BE2C (cell line): Measurements from ENCODE around the gene BSCL2.

Source experiments
- DNase-seq: peaks from one replicate; pipeline ENCODE4 v3.0.0-alpha.2; 2020
- H3K27me3 ChIP-seq: fragments of 250-450 bp; sonication (Bioruptor Pico); 2 replicates; pipeline ENCODE4 v1.5.1; 2020; ENCODE audit warnings: mild to moderate bottlenecking
- H3K36me3 ChIP-seq: fragments of 250-450 bp; sonication (Bioruptor Pico); 2 replicates; pipeline ENCODE4 v1.5.1; 2020; ENCODE audit warnings: mild to moderate bottlenecking
- H3K4me1 ChIP-seq: fragments of 250-450 bp; sonication (Bioruptor Pico); 2 replicates; pipeline ENCODE4 v1.5.1; 2020
- H3K4me3 ChIP-seq: 2 replicates; pipeline ENCODE4 v1.5.1; 2011; ENCODE audit warnings: low read depth, low read length
- H3K9me3 ChIP-seq: fragments of 250-450 bp; sonication (Bioruptor Pico); 2 replicates; pipeline ENCODE4 v1.5.1; 2020
- TF ChIP-seq, protein P1 (sequence below): IDR thresholded peaks from 2 replicates; pipeline ENCODE4 v1.5.1; 2012; ENCODE audit warnings: mild to moderate bottlenecking, low read depth, low read length

Gene BSCL2

DNA sequence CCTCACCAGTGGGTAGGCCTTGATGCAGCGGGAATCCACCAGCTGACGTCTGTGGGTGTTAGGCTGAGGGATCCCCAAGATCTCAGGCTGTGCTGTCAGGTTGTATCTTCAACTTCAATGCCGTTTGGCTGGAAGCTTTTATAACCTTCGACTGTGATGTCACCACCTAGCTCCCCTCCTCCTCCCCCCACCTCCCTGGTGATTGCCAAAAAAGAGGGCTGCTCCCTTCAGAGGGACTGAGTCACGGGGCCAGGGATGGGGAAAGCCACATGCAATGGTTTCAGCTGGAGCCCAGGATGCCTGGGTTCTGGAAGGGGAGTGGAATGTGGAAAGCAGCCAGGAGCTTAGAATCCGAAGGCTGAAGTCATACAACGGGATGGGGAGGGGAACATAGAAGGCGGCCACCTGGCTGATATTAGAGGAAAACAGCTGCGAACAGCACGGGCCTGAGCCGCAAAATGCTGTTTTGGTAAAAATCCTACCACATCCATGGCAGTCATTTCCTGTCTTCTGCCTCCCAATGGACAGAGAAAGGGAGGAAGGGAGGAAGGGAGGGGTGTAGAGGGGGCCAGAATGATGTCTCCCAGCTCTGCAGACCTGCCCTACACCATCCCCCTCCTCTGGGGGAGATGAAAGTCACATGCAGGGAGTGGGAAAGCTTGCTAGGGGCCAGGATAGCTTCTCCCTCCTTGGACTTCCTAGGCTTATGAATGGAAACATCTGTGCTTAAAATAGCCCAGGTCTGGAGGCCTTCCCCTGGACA lies 17.6 kb downstream of the BSCL2 start, which contains the start of gene LRRN4CL:
Gene LRRN4CL (minus strand): TSS at position 110 of the 763 bp plus-strand sequence. CDS start 1,022 bp downstream, outside the sequence.
- no peak for DNase-seq
- TF ChIP-seq, protein P1, sequence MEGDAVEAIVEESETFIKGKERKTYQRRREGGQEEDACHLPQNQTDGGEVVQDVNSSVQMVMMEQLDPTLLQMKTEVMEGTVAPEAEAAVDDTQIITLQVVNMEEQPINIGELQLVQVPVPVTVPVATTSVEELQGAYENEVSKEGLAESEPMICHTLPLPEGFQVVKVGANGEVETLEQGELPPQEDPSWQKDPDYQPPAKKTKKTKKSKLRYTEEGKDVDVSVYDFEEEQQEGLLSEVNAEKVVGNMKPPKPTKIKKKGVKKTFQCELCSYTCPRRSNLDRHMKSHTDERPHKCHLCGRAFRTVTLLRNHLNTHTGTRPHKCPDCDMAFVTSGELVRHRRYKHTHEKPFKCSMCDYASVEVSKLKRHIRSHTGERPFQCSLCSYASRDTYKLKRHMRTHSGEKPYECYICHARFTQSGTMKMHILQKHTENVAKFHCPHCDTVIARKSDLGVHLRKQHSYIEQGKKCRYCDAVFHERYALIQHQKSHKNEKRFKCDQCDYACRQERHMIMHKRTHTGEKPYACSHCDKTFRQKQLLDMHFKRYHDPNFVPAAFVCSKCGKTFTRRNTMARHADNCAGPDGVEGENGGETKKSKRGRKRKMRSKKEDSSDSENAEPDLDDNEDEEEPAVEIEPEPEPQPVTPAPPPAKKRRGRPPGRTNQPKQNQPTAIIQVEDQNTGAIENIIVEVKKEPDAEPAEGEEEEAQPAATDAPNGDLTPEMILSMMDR, result no peak
- Histone ChIP-seq H3K36me3 (no peaks in the 10 kb centered on the region; the same call in none of the 2 replicates), H3K4me3 (no peak within 1 kb of the TSS), H3K9me3 (no peaks in the 10 kb centered on the region), H3K4me1 (no peaks in the 10 kb centered on the region), H3K27me3 (no peaks in the 10 kb centered on the region)

DNA sequence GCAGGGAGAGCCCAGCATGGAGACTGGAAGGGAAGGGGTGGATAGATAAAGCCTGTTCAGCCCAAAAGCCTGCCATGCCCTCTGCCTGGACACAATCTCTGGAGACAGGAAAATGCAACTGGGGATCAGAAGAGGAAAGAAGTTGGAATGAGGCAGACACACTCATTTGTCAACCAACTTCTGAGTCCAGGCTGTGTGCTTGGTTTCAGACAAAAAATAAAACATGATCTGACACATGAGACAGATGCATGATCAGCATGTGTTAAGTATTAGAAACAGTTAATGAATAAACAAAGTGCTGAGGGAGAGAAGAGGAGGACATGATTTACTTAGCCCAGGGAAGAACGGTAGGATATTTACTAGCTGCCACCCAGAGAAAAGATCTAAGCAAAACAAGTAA lies 18.7 kb downstream of the BSCL2 start:
- Histone ChIP-seq H3K9me3 (no peaks in the 10 kb centered on the region), H3K36me3 (no peaks in the 10 kb centered on the region; the same call in none of the 2 replicates), H3K4me1 (no peaks in the 10 kb centered on the region), H3K27me3 (no peaks in the 10 kb centered on the region), H3K4me3 (no peak overlapping the region)
- TF ChIP-seq, protein P1, result no peak
- no peak for DNase-seq

DNA sequence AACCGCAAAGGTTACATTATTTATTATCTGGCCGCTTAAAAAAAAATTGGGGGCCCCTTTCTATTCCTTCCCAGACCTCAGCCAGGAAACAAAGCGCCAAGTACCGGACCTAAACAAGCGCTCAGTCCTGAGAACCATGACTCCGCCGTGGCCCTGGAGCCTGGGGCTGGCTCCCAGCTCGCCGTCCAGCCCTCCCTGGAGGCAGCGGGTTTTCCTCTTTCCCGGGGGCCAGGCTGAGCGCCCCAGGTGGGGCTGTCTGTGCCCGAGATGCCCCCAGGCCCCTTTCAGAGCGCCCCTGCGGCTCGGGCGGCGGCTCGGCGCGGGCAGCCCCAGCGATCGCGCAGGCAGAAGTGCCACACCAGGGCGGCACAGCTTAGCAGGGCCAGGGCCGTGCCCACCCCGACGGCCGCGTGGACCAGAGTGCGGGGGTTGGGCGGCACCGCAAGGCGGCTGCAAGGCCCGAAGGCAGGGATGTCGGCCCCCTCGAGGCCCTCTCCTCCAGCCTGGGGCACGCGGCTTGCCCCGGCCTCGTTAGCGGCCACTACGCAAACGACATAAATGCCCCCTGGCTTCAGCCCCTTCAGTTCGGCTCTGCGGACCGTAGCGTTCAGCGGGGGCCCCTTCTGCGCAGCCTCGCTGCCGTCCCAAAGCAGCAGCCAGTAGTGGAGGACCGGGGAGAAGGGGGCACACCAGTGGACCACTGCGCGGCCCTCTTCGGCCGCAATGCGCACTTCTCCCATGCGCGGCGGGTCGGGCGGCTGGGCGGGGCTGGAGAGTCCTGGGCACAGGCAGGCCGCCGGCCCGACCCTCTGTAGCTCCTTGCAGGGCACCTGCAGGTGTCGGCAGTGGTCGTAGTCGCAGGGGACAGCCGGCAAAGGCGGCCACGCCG lies 19.5 kb downstream of the BSCL2 start:
- TF ChIP-seq, protein P1, result no peak
- H3K4me3 ChIP-seq, result no peak overlapping the region
- no peaks in the 10 kb centered on the region for H3K27me3 ChIP-seq
- no peaks in the 10 kb centered on the region for H3K4me1 ChIP-seq
- no peaks in the 10 kb centered on the region for H3K9me3 ChIP-seq
- no peaks in the 10 kb centered on the region; the same call in none of the 2 replicates for H3K36me3 ChIP-seq
- no peak for DNase-seq

DNA sequence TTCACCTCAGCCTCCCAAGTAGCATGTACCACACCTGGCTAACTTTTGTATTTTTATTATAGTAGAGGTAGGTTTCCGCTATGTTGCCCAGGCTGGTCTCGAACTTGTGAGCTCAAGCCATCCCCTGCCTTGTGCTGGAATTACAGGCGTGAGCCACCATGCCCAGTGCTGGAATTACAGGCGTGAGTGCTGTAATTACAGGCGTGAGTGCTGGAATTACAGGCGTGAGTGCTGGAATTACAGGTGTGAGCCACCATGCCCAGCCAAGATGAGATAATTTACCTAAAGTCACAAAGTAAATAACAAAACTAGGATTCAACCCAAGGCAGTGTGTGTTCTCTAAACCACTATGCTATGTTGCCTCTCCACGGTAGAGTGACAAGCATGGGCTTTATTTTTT lies 24.7 kb downstream of the BSCL2 start:
- no peak for DNase-seq
- H3K36me3 ChIP-seq, result peaks cover under 1% of the 10 kb centered on the region; the same call in 1 of the 2 replicates
- no peaks in the 10 kb centered on the region for H3K9me3 ChIP-seq
- H3K4me3 ChIP-seq, result no peak overlapping the region
- H3K4me1 ChIP-seq, result no peaks in the 10 kb centered on the region; the same call in 1 of the 2 replicates
- TF ChIP-seq, protein P1, result no peak
- H3K27me3 ChIP-seq, result no peaks in the 10 kb centered on the region

DNA sequence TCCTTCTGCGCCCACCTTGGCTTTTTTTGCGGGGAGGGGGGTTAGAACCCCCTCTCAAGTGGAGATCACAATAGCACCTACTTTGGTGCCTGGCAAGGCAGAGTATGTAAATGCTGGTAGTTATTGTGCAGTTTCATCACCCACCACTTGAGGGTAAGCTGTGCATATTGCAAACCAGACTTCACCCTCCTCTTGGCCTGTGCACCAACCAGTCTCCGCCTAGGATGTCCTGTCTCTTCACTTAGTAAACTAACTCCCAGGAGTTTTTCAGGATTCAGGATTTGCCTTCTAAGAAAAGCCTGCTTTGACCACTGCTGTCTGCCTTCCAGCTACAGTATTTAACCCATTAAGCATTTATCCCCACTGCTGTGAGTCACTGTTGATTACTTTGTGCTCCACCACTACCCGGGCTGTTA lies 26.4 kb downstream of the BSCL2 start:
- peak; percentile 56 for DNase-seq
- H3K36me3 ChIP-seq, result peaks cover 3% of the 10 kb centered on the region; the same call in 1 of the 2 replicates
- H3K4me3 ChIP-seq, result no peak overlapping the region
- TF ChIP-seq, protein P1, result peak; percentile 61
- H3K27me3 ChIP-seq, result no peaks in the 10 kb centered on the region
- no peaks in the 10 kb centered on the region for H3K9me3 ChIP-seq
- H3K4me1 ChIP-seq, result no peaks in the 10 kb centered on the region; the same call in 1 of the 2 replicates
